ENCODE data around the gene UHRF1.

Gene UHRF1

DNA sequence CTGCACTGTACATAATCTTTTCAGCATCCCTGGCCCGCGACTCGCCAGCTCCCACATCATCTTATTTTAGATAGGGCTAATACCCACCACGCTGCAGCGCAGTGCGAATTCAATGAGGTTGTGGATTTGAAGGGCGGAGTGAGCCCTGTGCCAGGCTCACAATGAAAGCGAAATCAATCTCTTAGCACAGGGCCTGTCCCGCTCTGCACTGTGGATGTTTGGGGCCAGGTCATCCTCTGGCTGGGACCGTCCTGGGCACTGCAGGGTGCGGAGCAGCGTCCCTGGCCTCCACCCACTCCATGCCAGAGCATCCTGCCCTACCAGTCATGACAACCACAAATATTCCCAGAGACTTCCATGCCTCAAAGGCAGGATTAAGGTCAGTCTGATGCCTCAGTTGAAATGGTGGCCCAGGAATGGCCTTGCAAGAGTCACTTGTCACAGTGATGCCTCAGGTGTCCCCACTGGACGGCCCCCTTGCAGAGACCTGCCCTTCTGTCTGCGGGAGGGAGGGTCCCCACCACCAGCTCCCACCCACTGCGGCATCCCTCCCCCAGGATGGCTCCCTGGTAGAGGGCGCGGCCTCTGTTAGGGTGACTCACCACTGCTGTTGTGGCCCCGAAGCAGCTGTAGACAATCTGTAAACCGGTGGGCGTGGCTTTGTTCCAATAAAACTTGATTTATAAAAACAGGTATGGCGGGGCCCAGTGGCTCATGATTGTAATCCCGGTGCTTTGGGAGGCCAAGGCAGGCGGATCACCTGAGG is 5.6 kb downstream of the UHRF1 start:
- Histone ChIP-seq H3K4me3 (ENCODE audit: control insufficient read depth in 1 of 7, extremely low read depth in 1 of 7, insufficient read depth in 4 of 7, low read depth in 2 of 7, low read length in 6 of 7) (peak overlapping the region in 6 of 7 experiments; percentile 41 to 84 (median 66)), H3K4me1 (ENCODE audit: control extremely low read depth in 1 of 4, control insufficient read depth in 4 of 4, insufficient read depth in 4 of 4, low read length in 3 of 4) (peaks cover 18 to 65% (median 63%) of the 10 kb centered on the region in 4 experiments)

GRCh38 chr19:4916292-4917082 is 7.2 kb downstream of the UHRF1 start:
- no peaks in the 10 kb centered on the region for H3K27me3 ChIP-seq (replicated peaks in 2 of 5; ENCODE audit: control insufficient read depth in 4 of 5, insufficient read depth in 5 of 5, low read length in 4 of 5)
- peak overlapping the region; percentile 69 to 84 for H3K27ac ChIP-seq (ENCODE audit: insufficient read depth in 1 of 2, low read depth in 1 of 2, low read length in 2 of 2, poor library complexity in 1 of 2, severe bottlenecking in 2 of 2)
- WGBS (ENCODE audit: insufficient coverage), result 3% methylated on average over 32 of the region's 41 CpGs
- H3K36me3 ChIP-seq (ENCODE audit: control insufficient read depth in 4 of 4, insufficient read depth in 4 of 4, low read length in 3 of 4), result peaks cover 0 to 57% (median 6%) of the 10 kb centered on the region in 4 experiments
- H3K4me3 ChIP-seq (ENCODE audit: control insufficient read depth in 1 of 7, extremely low read depth in 1 of 7, insufficient read depth in 4 of 7, low read depth in 2 of 7, low read length in 6 of 7), result peak overlapping the region; percentile 46 to 84 (median 63)
- peak; percentile 56 to 82 (median 72) for DNase-seq
- peaks cover 14 to 52% (median 50%) of the 10 kb centered on the region in 4 experiments for H3K4me1 ChIP-seq (ENCODE audit: control extremely low read depth in 1 of 4, control insufficient read depth in 4 of 4, insufficient read depth in 4 of 4, low read length in 3 of 4)
- ChIA-PET CTCF (interaction anchor here (1.0 to 2.9 kb wide), 5 partner anchors 10 to 114 kb away, joined by 3 to 15 read pairs (median 3); no protein-coding TSS in a partner anchor), POLR2A (interaction anchor here (0.6 to 1.7 kb wide), 6 partner anchors 10 to 116 kb away, joined by 3 to 9 read pairs (median 4); partner anchors contain the start of genes KDM4B and PLIN3)
- H3K9me3 ChIP-seq (ENCODE audit: control extremely low read depth in 1 of 5, control insufficient read depth in 4 of 5, insufficient read depth in 2 of 5, low read depth in 1 of 5, low read length in 4 of 5), result no peaks in the 10 kb centered on the region

More for the DNA sequence above, 5.6 kb downstream of the UHRF1 start:
- DNase-seq, result peak; percentile 23 to 75 (median 59)
- peaks cover 0 to 49% (median 4%) of the 10 kb centered on the region in 4 experiments for H3K36me3 ChIP-seq (ENCODE audit: control insufficient read depth in 4 of 4, insufficient read depth in 4 of 4, low read length in 3 of 4)
- ChIA-PET CTCF (interaction anchor here (1.2 to 4.7 kb wide), 5 partner anchors 11 to 106 kb away, joined by 3 to 78 read pairs (median 15); no protein-coding TSS in a partner anchor), POLR2A (interaction anchor here (1.0 kb wide), 1 partner anchor 56 kb away, joined by 3 read pairs; no protein-coding TSS in a partner anchor)
- H3K27ac ChIP-seq (ENCODE audit: insufficient read depth in 1 of 2, low read depth in 1 of 2, low read length in 2 of 2, poor library complexity in 1 of 2, severe bottlenecking in 2 of 2), result peak overlapping the region in 1 of 2 experiments; percentile 84
- H3K9me3 ChIP-seq (ENCODE audit: control extremely low read depth in 1 of 5, control insufficient read depth in 4 of 5, insufficient read depth in 2 of 5, low read depth in 1 of 5, low read length in 4 of 5), result no peaks in the 10 kb centered on the region
- no peaks in the 10 kb centered on the region for H3K27me3 ChIP-seq (replicated peaks in 2 of 5; ENCODE audit: control insufficient read depth in 4 of 5, insufficient read depth in 5 of 5, low read length in 4 of 5)
- WGBS (ENCODE audit: insufficient coverage), result 94% methylated on average over 12 of the region's 23 CpGs

DNA sequence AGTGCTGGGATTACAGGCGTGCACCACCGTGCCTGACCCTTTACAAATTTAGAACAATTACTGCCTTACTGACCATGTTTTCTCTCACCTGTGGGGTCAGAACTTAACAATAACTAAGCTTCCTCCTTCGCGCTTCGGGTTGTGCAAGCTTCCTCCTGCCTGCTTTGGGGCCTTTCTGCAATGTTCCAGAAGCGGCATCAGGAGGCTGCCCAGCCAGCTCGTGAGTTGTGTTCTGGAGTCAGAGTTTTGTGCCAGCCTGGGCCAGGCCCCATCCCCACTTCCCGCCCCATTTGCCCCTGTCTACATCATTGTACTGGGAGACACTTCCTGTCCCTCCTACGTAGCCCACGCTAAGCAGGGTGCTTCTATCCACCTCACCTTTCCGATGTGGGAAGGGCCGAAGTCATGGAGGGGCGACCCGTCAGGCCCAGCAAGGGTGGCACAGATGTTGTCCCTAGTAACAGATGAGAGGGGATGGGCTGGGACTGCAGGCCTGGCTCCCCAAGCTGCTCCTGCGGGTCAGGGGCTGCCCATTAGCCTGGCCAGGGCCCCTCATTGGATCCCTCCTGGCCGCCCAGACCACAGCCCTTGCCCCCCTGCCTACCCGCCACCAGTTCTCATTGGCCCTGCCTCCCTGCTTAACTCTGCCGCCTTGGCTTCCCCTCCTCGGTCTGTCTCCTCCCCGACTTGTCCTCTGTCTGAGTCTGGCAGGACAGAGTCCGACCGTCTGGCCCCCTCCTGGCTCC is 13.4 kb downstream of the UHRF1 start:
- 96% methylated on average over 22 of the region's 22 CpGs for WGBS (ENCODE audit: insufficient coverage)
- H3K27ac ChIP-seq (ENCODE audit: insufficient read depth in 1 of 2, low read depth in 1 of 2, low read length in 2 of 2, poor library complexity in 1 of 2, severe bottlenecking in 2 of 2), result no peak overlapping the region
- no peaks in the 10 kb centered on the region for H3K9me3 ChIP-seq (ENCODE audit: control extremely low read depth in 1 of 5, control insufficient read depth in 4 of 5, insufficient read depth in 2 of 5, low read depth in 1 of 5, low read length in 4 of 5)
- H3K4me1 ChIP-seq (ENCODE audit: control extremely low read depth in 1 of 4, control insufficient read depth in 4 of 4, insufficient read depth in 4 of 4, low read length in 3 of 4), result peaks cover 0 to 19% (median 6%) of the 10 kb centered on the region in 4 experiments
- DNase-seq, result no peak
- no peaks in the 10 kb centered on the region for H3K27me3 ChIP-seq (replicated peaks in 2 of 5; ENCODE audit: control insufficient read depth in 4 of 5, insufficient read depth in 5 of 5, low read length in 4 of 5)
- H3K36me3 ChIP-seq (ENCODE audit: control insufficient read depth in 4 of 4, insufficient read depth in 4 of 4, low read length in 3 of 4), result peaks cover 3 to 52% (median 5%) of the 10 kb centered on the region in 4 experiments
- no peak overlapping the region for H3K4me3 ChIP-seq (ENCODE audit: control insufficient read depth in 1 of 7, extremely low read depth in 1 of 7, insufficient read depth in 4 of 7, low read depth in 2 of 7, low read length in 6 of 7)
- ChIA-PET POLR2A (no interaction called here), CTCF (no interaction called here)

GRCh38 chr19:4923276-4923747 is 14.0 kb downstream of the UHRF1 start:
- WGBS (ENCODE audit: insufficient coverage), result 98% methylated on average over 19 of the region's 21 CpGs
- H3K4me1 ChIP-seq (ENCODE audit: control extremely low read depth in 1 of 4, control insufficient read depth in 4 of 4, insufficient read depth in 4 of 4, low read length in 3 of 4), result peaks cover 0 to 16% (median 6%) of the 10 kb centered on the region in 4 experiments
- no peak for DNase-seq
- H3K9me3 ChIP-seq (ENCODE audit: control extremely low read depth in 1 of 5, control insufficient read depth in 4 of 5, insufficient read depth in 2 of 5, low read depth in 1 of 5, low read length in 4 of 5), result no peaks in the 10 kb centered on the region
- no peak overlapping the region for H3K27ac ChIP-seq (ENCODE audit: insufficient read depth in 1 of 2, low read depth in 1 of 2, low read length in 2 of 2, poor library complexity in 1 of 2, severe bottlenecking in 2 of 2)
- no peak overlapping the region for H3K4me3 ChIP-seq (ENCODE audit: control insufficient read depth in 1 of 7, extremely low read depth in 1 of 7, insufficient read depth in 4 of 7, low read depth in 2 of 7, low read length in 6 of 7)
- H3K27me3 ChIP-seq (replicated peaks in 2 of 5; ENCODE audit: control insufficient read depth in 4 of 5, insufficient read depth in 5 of 5, low read length in 4 of 5), result no peaks in the 10 kb centered on the region
- CTCF ChIA-PET, result no interaction called here
- H3K36me3 ChIP-seq (ENCODE audit: control insufficient read depth in 4 of 4, insufficient read depth in 4 of 4, low read length in 3 of 4), result peaks cover 3 to 56% (median 4%) of the 10 kb centered on the region in 4 experiments
- POLR2A ChIA-PET, result no interaction called here

DNA sequence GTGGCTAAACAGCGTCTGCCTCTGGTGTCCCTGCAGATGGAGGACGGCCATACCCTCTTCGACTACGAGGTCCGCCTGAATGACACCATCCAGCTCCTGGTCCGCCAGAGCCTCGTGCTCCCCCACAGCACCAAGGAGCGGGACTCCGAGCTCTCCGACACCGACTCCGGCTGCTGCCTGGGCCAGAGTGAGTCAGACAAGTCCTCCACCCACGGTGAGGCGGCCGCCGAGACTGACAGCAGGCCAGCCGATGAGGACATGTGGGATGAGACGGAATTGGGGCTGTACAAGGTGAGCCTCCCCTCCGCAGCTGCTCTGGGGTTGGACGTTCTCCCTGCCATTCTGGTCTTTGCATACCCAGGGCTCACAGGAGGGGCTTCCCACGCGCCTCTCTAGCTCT is 19.9 kb downstream of the UHRF1 start:
- POLR2A ChIA-PET, result no interaction called here
- Histone ChIP-seq H3K9me3 (ENCODE audit: control extremely low read depth in 1 of 5, control insufficient read depth in 4 of 5, insufficient read depth in 2 of 5, low read depth in 1 of 5, low read length in 4 of 5) (no peaks in the 10 kb centered on the region), H3K4me3 (ENCODE audit: control insufficient read depth in 1 of 7, extremely low read depth in 1 of 7, insufficient read depth in 4 of 7, low read depth in 2 of 7, low read length in 6 of 7) (no peak overlapping the region), H3K27me3 (replicated peaks in 2 of 5; ENCODE audit: control insufficient read depth in 4 of 5, insufficient read depth in 5 of 5, low read length in 4 of 5) (no peaks in the 10 kb centered on the region), H3K4me1 (ENCODE audit: control extremely low read depth in 1 of 4, control insufficient read depth in 4 of 4, insufficient read depth in 4 of 4, low read length in 3 of 4) (peaks cover 0 to 19% (median 4%) of the 10 kb centered on the region in 4 experiments), H3K27ac (ENCODE audit: insufficient read depth in 1 of 2, low read depth in 1 of 2, low read length in 2 of 2, poor library complexity in 1 of 2, severe bottlenecking in 2 of 2) (no peak overlapping the region), H3K36me3 (ENCODE audit: control insufficient read depth in 4 of 4, insufficient read depth in 4 of 4, low read length in 3 of 4) (peaks cover 13 to 62% (median 30%) of the 10 kb centered on the region in 4 experiments)
- WGBS (ENCODE audit: insufficient coverage), result 98% methylated on average over 22 of the region's 22 CpGs
- no peak for DNase-seq
- CTCF ChIA-PET, result interaction anchor here (1.1 to 2.3 kb wide), 3 partner anchors 9 to 17 kb away, joined by 3 to 6 read pairs (median 4); no protein-coding TSS in a partner anchor

DNA sequence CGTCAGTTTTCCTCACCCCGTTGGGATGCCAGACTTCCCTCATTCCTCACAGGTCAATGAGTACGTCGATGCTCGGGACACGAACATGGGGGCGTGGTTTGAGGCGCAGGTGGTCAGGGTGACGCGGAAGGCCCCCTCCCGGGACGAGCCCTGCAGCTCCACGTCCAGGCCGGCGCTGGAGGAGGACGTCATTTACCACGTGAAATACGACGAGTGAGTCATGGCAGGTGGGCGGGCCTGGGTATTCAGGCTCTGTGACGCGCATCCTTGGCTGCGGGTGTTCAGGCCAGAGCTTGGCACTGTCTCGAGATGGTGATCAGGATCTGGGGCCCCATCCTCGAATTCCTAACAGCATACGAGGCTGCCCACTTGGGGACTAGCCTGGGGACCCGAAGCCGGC is 21.4 kb downstream of the UHRF1 start:
- ChIA-PET CTCF (interaction anchor here (2.3 kb wide), 1 partner anchor 19 kb away, joined by 6 read pairs; no protein-coding TSS in a partner anchor), POLR2A (no interaction called here)
- Histone ChIP-seq H3K9me3 (ENCODE audit: control extremely low read depth in 1 of 5, control insufficient read depth in 4 of 5, insufficient read depth in 2 of 5, low read depth in 1 of 5, low read length in 4 of 5) (no peaks in the 10 kb centered on the region), H3K27ac (ENCODE audit: insufficient read depth in 1 of 2, low read depth in 1 of 2, low read length in 2 of 2, poor library complexity in 1 of 2, severe bottlenecking in 2 of 2) (no peak overlapping the region), H3K27me3 (replicated peaks in 2 of 5; ENCODE audit: control insufficient read depth in 4 of 5, insufficient read depth in 5 of 5, low read length in 4 of 5) (no peaks in the 10 kb centered on the region), H3K36me3 (ENCODE audit: control insufficient read depth in 4 of 4, insufficient read depth in 4 of 4, low read length in 3 of 4) (peaks cover 13 to 73% (median 39%) of the 10 kb centered on the region in 4 experiments), H3K4me3 (ENCODE audit: control insufficient read depth in 1 of 7, extremely low read depth in 1 of 7, insufficient read depth in 4 of 7, low read depth in 2 of 7, low read length in 6 of 7) (no peak overlapping the region), H3K4me1 (ENCODE audit: control extremely low read depth in 1 of 4, control insufficient read depth in 4 of 4, insufficient read depth in 4 of 4, low read length in 3 of 4) (peaks cover 0 to 11% (median under 1%) of the 10 kb centered on the region in 4 experiments)
- DNase-seq, result no peak
- 94% methylated on average over 28 of the region's 28 CpGs for WGBS (ENCODE audit: insufficient coverage)
